ENCODE data around the gene MVP. TPM values are rescaled to one million over a fixed set of nuclear protein-coding genes. Genes with fewer than 3 reads are reported as not detected.

MVP gene
- total RNA-seq, 1 experiment from 2014 or later, result 72.5 TPM

DNA sequence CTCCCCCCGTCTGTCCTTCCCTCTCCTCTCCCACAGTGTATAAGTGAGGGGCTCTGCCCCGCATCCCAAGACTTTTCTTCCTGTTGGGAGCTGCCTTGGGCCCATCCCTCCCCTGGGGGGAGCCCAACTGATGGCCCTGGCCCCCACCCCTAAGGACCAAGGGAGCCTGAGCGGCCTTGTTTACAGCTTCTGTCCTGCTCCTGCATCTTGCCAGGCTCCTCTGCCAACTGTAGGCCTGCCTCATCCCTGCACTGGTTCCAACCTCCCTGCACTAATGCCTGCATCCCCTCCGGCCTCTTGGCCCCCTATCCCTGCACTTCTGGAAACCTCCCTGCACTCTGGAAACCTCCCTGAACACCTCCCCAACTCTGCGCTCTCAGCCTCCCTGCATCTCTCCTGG, 5.7 kb upstream of the MVP start:
- Histone ChIP-seq H3K4me3 (ENCODE audit: low read depth, low read length) (peak overlapping the region; percentile 69; the same call in 1 of the 2 replicates), H3K27me3 (replicated peaks; ENCODE audit: control insufficient read depth, insufficient read depth, low read length) (no peaks in the 10 kb centered on the region), H3K9me3 (no peaks in the 10 kb centered on the region), H3K4me1 (peaks cover 19% of the 10 kb centered on the region), H3K36me3 (ENCODE audit: control insufficient read depth, insufficient read depth, low read length) (no peaks in the 10 kb centered on the region; the same call in 1 of the 2 replicates)
- Mint-ChIP-seq H3K27ac (ENCODE audit: unreplicated experiment) (no peak overlapping the region), H3K4me3 (ENCODE audit: unreplicated experiment) (no peak overlapping the region), H3K36me3 (ENCODE audit: insufficient read depth, unreplicated experiment) (peaks cover 68% of the 10 kb centered on the region), H3K4me1 (ENCODE audit: low read depth, unreplicated experiment) (peaks cover 43% of the 10 kb centered on the region), H3K9me3 (ENCODE audit: unreplicated experiment) (no peaks in the 10 kb centered on the region), H3K27me3 (ENCODE audit: insufficient read depth, unreplicated experiment) (no peaks in the 10 kb centered on the region)
- BruUV-seq (replicated peaks), result no TSS peak
- ChIA-PET POLR2A (no interaction called here), CTCF (no interaction called here)
- TF ChIP-seq, protein P1, sequence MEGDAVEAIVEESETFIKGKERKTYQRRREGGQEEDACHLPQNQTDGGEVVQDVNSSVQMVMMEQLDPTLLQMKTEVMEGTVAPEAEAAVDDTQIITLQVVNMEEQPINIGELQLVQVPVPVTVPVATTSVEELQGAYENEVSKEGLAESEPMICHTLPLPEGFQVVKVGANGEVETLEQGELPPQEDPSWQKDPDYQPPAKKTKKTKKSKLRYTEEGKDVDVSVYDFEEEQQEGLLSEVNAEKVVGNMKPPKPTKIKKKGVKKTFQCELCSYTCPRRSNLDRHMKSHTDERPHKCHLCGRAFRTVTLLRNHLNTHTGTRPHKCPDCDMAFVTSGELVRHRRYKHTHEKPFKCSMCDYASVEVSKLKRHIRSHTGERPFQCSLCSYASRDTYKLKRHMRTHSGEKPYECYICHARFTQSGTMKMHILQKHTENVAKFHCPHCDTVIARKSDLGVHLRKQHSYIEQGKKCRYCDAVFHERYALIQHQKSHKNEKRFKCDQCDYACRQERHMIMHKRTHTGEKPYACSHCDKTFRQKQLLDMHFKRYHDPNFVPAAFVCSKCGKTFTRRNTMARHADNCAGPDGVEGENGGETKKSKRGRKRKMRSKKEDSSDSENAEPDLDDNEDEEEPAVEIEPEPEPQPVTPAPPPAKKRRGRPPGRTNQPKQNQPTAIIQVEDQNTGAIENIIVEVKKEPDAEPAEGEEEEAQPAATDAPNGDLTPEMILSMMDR (IDR thresholded peaks at IDR 0.05; ENCODE audit: insufficient read depth in 1 of 2, low read depth in 1 of 2, low read length in 1 of 2, severe bottlenecking in 1 of 2, unreplicated experiment in 1 of 2), result no peak
- DNase-seq, result no peak
- intact Hi-C loops (cut with micrococcal nuclease; ENCODE audit: unreplicated experiment), result loop anchor here (10.0 kb wide), 1 partner anchor 180 kb away; the partner anchor contains the start of genes HIRIP3 and INO80E

DNA sequence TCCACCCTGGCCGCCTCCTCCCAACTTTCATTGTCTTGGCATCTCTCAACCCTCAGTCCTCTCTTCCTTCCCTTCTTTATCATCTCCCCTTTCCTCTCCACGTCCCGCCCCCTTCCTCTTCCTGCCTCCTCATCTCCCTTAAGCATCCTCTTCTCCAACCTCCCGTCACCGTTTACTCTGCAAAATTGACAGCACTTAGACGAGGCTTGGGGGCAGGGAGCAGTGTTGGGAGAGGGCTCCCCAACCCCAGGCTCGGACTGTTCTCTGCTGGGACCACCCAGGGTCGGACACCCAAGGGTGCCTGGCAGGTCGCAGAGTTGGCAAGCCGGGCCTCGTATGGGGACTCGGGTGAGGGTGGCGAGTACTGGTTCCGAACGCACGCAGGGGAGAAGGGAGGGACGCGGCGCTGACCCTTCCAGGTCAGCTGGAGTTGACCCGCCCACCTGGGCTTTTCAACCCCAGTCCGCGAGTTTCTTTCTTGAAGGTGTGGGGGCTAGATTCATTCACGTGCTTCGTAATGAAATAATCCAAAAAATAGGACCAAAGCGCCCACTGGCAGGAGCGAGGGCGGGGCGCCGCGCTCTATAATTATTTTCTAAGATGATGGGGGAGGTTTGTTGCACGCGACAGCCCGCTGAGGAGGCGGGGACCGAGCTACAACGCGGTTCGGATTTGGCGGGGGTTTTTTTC, 5.1 kb upstream of the MVP start:
- ChIA-PET CTCF (interaction anchor here (0.7 to 2.8 kb wide), 12 partner anchors 8 to 217 kb away, joined by 3 to 22 read pairs (median 6); partner anchors contain the start of genes KIF22 and MAZ), POLR2A (interaction anchor here (1.0 to 1.8 kb wide), 3 partner anchors 8 to 25 kb away, joined by 6 to 10 read pairs (median 7); partner anchors contain the start of gene KIF22)
- Histone ChIP-seq H3K36me3 (ENCODE audit: control insufficient read depth, insufficient read depth, low read length) (no peaks in the 10 kb centered on the region; the same call in 1 of the 2 replicates), H3K4me3 (ENCODE audit: low read depth, low read length) (peak overlapping the region; percentile 69), H3K27me3 (replicated peaks; ENCODE audit: control insufficient read depth, insufficient read depth, low read length) (no peaks in the 10 kb centered on the region), H3K9me3 (no peaks in the 10 kb centered on the region), H3K4me1 (peaks cover 23% of the 10 kb centered on the region)
- peaks cover 47% of the 10 kb centered on the region for H3K4me1 Mint-ChIP-seq (ENCODE audit: low read depth, unreplicated experiment)
- no peaks in the 10 kb centered on the region for H3K9me3 Mint-ChIP-seq (ENCODE audit: unreplicated experiment)
- TF ChIP-seq, protein P1 (IDR thresholded peaks at IDR 0.05; ENCODE audit: insufficient read depth in 1 of 2, low read depth in 1 of 2, low read length in 1 of 2, severe bottlenecking in 1 of 2, unreplicated experiment in 1 of 2), result no peak
- H3K27ac Mint-ChIP-seq (ENCODE audit: unreplicated experiment), result peak overlapping the region; percentile 93
- peaks cover 65% of the 10 kb centered on the region for H3K36me3 Mint-ChIP-seq (ENCODE audit: insufficient read depth, unreplicated experiment)
- BruUV-seq (replicated peaks), result no TSS peak
- intact Hi-C loops (cut with micrococcal nuclease; ENCODE audit: unreplicated experiment), result loop anchor here (5.0 to 10.0 kb wide), 2 partner anchors 87 to 180 kb away; partner anchors contain the start of genes ASPHD1, HIRIP3 and INO80E
- H3K27me3 Mint-ChIP-seq (ENCODE audit: insufficient read depth, unreplicated experiment), result no peaks in the 10 kb centered on the region
- H3K4me3 Mint-ChIP-seq (ENCODE audit: unreplicated experiment), result peak overlapping the region; percentile 89
- DNase-seq, result no peak

DNA sequence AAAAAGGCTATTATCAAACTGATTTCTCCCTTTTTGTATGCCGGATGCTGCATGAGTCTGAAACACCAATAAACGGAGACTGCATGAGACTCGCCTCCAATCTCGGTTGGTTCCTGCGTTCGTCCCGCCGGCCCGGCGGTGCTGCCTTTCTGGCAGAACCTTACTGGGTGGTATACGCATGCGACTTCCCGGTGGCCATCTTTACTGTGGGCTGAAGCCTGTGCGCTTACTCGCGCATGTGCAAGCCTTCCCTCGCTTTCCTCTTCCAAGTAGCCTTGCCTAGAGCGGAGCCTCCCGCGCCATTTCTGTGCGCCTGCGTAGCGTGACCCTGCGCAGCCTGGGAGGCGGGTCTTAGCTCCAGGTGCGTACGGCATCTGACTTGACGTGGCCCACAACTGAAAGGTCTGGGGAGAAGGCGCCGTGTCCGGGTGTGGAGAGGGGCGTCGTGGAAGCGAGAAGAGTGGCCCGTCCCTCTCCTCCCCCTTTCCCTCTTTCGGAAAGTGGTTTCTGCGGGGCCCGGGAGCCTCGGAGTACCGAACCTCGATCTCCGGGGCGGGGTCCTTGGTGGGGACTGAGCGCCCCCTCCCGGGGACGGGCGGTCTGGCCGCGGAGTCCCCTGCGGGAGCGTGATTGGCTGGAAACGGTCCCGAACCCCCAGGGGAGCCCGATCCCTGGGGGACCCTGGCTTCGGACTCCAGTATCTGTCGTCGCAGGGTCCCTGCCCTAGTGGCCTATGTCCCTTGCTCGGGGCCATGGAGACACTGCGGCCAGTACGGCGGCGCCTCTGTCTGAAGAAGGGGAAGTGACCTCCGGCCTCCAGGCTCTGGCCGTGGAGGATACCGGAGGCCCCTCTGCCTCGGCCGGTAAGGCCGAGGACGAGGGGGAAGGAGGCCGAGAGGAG, 4.2 kb upstream of the MVP start, which contains the start of gene PAGR1:
TSS of gene PAGR1 (plus strand) at position 360 of the 901 bp plus-strand sequence. CDS start at position 734, 374 bp downstream.
- peak; percentile 97 to 98 for DNase-seq
- TF ChIP-seq, protein P1 (IDR thresholded peaks at IDR 0.05; ENCODE audit: insufficient read depth in 1 of 2, low read depth in 1 of 2, low read length in 1 of 2, severe bottlenecking in 1 of 2, unreplicated experiment in 1 of 2), result peak; percentile 92 to 94
- peaks cover 41% of the 10 kb centered on the region for H3K4me1 Mint-ChIP-seq (ENCODE audit: low read depth, unreplicated experiment)
- H3K27me3 Mint-ChIP-seq (ENCODE audit: insufficient read depth, unreplicated experiment), result no peaks in the 10 kb centered on the region
- intact Hi-C loops (cut with micrococcal nuclease; ENCODE audit: unreplicated experiment), result loop anchor here (1.0 to 10.0 kb wide), 6 partner anchors 13 to 205 kb away; partner anchors contain the start of genes ASPHD1, CDIPT, HIRIP3 and INO80E
- peak within 1 kb of the TSS; percentile 93 for H3K27ac Mint-ChIP-seq (ENCODE audit: unreplicated experiment)
- Histone ChIP-seq H3K9me3 (no peaks in the 10 kb centered on the region), H3K36me3 (ENCODE audit: control insufficient read depth, insufficient read depth, low read length) (no peaks in the 10 kb centered on the region; the same call in 1 of the 2 replicates), H3K4me3 (ENCODE audit: low read depth, low read length) (peak within 1 kb of the TSS; percentile 69), H3K27me3 (replicated peaks; ENCODE audit: control insufficient read depth, insufficient read depth, low read length) (no peaks in the 10 kb centered on the region), H3K4me1 (peaks cover 14% of the 10 kb centered on the region)
- ChIA-PET CTCF (interaction anchor here (0.5 to 2.8 kb wide), 14 partner anchors 8 to 216 kb away, joined by 3 to 22 read pairs (median 4); partner anchors contain the start of genes KIF22, MAZ and SEZ6L2), POLR2A (interaction anchor here (1.0 to 1.8 kb wide), 4 partner anchors 9 to 157 kb away, joined by 5 to 10 read pairs (median 6); partner anchors contain the start of genes KIF22 and TAOK2)
- peak within 1 kb of the TSS; percentile 89 for H3K4me3 Mint-ChIP-seq (ENCODE audit: unreplicated experiment)
- no peaks in the 10 kb centered on the region for H3K9me3 Mint-ChIP-seq (ENCODE audit: unreplicated experiment)
- peaks cover 62% of the 10 kb centered on the region for H3K36me3 Mint-ChIP-seq (ENCODE audit: insufficient read depth, unreplicated experiment)
- BruUV-seq (replicated peaks), result TSS peak; percentile 72
